Stimulated activated CD4-positive, alpha-beta T cell treated with anti-CD3 and anti-CD28 coated beads, Interleukin-15, amount 100 ng/mL, for 1 hour (primary cell): ENCODE measurements around the gene DPP7.
"Not testable (repeated sequence)": the region's sequence is repeated elsewhere in the genome, so short reads cannot be mapped to it uniquely, and the experiment has no call there.

Experiments used
- DNase-seq, 2 donors: peaks; one replicate each; pipeline ENCODE4 v3.0.0-alpha.2; 2020; ENCODE audit warnings: low read depth in 1 of 2, low spot score in 1 of 2

Gene DPP7

GRCh38 chr9:137148242-137148641 is 33.7 kb upstream of the DPP7 start:
- no peak for DNase-seq

GRCh38 chr9:137147793-137148160 is 33.2 kb upstream of the DPP7 start:
- no peak for DNase-seq

- no peak for DNase-seq
These were observed 32.7 kb upstream of the DPP7 start for GRCh38 chr9:137147091-137147792.

- no peak for DNase-seq
These were observed 32.0 kb upstream of the DPP7 start for GRCh38 chr9:137146527-137146918.

GRCh38 chr9:137145731-137146526 is 31.4 kb upstream of the DPP7 start:
- no peak for DNase-seq

- DNase-seq: no peak
These were observed 28.9 kb upstream of the DPP7 start for GRCh38 chr9:137143459-137143858.

GRCh38 chr9:137141976-137142936 is 27.7 kb upstream of the DPP7 start:
- no peak for DNase-seq

GRCh38 chr9:137141050-137141810 is 26.7 kb upstream of the DPP7 start:
- DNase-seq: no peak

GRCh38 chr9:137140151-137141012 is 25.8 kb upstream of the DPP7 start:
- no peak for DNase-seq

- DNase-seq: no peak
These were observed 25.1 kb upstream of the DPP7 start for GRCh38 chr9:137139468-137140150.

GRCh38 chr9:137138722-137139467 is 24.4 kb upstream of the DPP7 start, which contains the start of gene GRIN1:
GRIN1 (plus strand) TSS chr9:137139154; CDS start chr9:137139487, 333 bp downstream.
- peak in 1 of 2 donors; percentile 28 for DNase-seq

- DNase-seq: no peak
These were observed 23.7 kb upstream of the DPP7 start for GRCh38 chr9:137138058-137138721.

- DNase-seq: no peak
These were observed 22.5 kb upstream of the DPP7 start for GRCh38 chr9:137136881-137137607.

GRCh38 chr9:137136261-137136880 is 21.8 kb upstream of the DPP7 start:
- DNase-seq: no peak

GRCh38 chr9:137135154-137135553 is 20.6 kb upstream of the DPP7 start:
- DNase-seq: not testable (repeated sequence)

- DNase-seq: no peak
These were observed 19.7 kb upstream of the DPP7 start for GRCh38 chr9:137134191-137134590.
